Pancreas (tissue), 10 donors: ENCODE data around the gene SLC66A1. TPM values are rescaled to one million over a fixed set of nuclear protein-coding genes. Genes with fewer than 3 reads are reported as not detected.
A peak's percentile ranks its signal among the peaks of the same experiment; 100 is the strongest.
"Not testable (repeated sequence)": the region's sequence is repeated elsewhere in the genome, so short reads cannot be mapped to it uniquely, and the experiment has no call there.

ENCODE experiments used
- ATAC-seq, 4 donors: fragments of 200-7000 bp; cut with Tn5 transposase; one replicate each; pipeline versions ENCODE4 v1.8.0 to v1.9.1; 2020; ENCODE audit warnings: mild to moderate bottlenecking in 4 of 4, moderate library complexity in 4 of 4
- DNase-seq, 6 donors: peaks; one replicate each; pipeline ENCODE4 v3.0.0-alpha.2; 2020
- FAIRE-seq: peaks from 2 replicates; lab custom pipeline; 2012; peaks lifted over from hg19 to GRCh38; lab: Jason Lieb, UNC
- H3K27ac ChIP-seq, 4 donors: fragments of 200-600 bp; sonication (generic); 1 replicate in 3 of 4; 2 replicates in 1 of 4; pipeline versions ENCODE4 v1.5.0 to v1.8.0; 2020
- H3K27me3 ChIP-seq, 4 donors: fragments of 200-600 bp; one replicate each; pipeline ENCODE4 v1.8.0; 2021
- H3K36me3 ChIP-seq, 3 donors: fragments of 200-600 bp; sonication (generic) in 1 of 3; one replicate each; pipeline versions ENCODE4 v1.5.0 to v1.8.0; 2020 to 2021
- H3K4me1 ChIP-seq, 3 donors: fragments of 200-600 bp; one replicate each; pipeline ENCODE4 v1.8.0; 2021
- H3K4me3 ChIP-seq, 4 donors: fragments of 200-600 bp; sonication (generic) in 2 of 4; one replicate each; pipeline versions ENCODE4 v1.5.0 to v1.8.0; 2020 to 2021
- H3K9me3 ChIP-seq, 4 donors: fragments of 200-600 bp; one replicate each; pipeline ENCODE4 v1.8.0; 2021
- CTCF ChIP-seq, 4 donors: fragments of 200-600 bp; sonication (generic) in 3 of 4; IDR thresholded peaks; one replicate each; pipeline versions ENCODE4 v1.5.0 to v1.8.0; 2021; ENCODE audit warnings: antibody characterized with exemption in 4 of 4
- WGBS, 2 donors: extraction: QIAGEN DNeasy Blood & Tissue Kit; methylation state at CpG; one replicate each; pipeline ENCODE4 v1.1.7; 2013; 5-methylcytosine and 5-hydroxymethylcytosine counted together
- intact Hi-C, 3 donors: fragments of 100-400 bp; cut with DNase I; formaldehyde crosslinking; loops; one replicate each; pipeline versions ENCODE4 v1.11.1 to v1.14.2; 2022
- polyA plus RNA-seq, 2 donors: library from polyadenylated mRNA; stranded (reverse); fragments of 200-250 nt; gene quantifications; one replicate each; pipeline ENCODE4 v1.2.3, GENCODE V29; 2013
- total RNA-seq, 6 donors: library from RNA; stranded (reverse); fragmentation: NEBNext Ultra II Directional in 4 of 6; extraction: Animal tissue kit (Norgen Biotek cat#: 25700) in 4 of 6; gene quantifications; one replicate each; pipeline versions ENCODE4 v1.2.1 to v1.2.4, GENCODE V29; 2021 to 2023
- donor health status: healthy with polysubstance abuse.
- donor health status: DM: no; HTN: no; CAD: no; lungs with moderate emphysema.
- donor health status: DM: no; HTN: no; CAD: no.
- donor health status: control.
- donor health status: control.
- donor health status: Bipolar disorder and iron deficiency.
- donor health status: DM: yes; HTN: yes; CAD: no.
- donor health status: DM: no; HTN: no; CAD: no.
- donor health status: DM: no; HTN: no; CAD: no.
- donor health status: DM: yes; HTN: yes; CAD: no.

SLC66A1 gene, protein sequence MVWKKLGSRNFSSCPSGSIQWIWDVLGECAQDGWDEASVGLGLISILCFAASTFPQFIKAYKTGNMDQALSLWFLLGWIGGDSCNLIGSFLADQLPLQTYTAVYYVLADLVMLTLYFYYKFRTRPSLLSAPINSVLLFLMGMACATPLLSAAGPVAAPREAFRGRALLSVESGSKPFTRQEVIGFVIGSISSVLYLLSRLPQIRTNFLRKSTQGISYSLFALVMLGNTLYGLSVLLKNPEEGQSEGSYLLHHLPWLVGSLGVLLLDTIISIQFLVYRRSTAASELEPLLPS
- total RNA-seq (1 to 10 TPM; 6.4 to 9.1 (median 7.7) TPM), polyA plus RNA-seq (10 to 100 TPM; 23.5 to 26.1 TPM)

DNA sequence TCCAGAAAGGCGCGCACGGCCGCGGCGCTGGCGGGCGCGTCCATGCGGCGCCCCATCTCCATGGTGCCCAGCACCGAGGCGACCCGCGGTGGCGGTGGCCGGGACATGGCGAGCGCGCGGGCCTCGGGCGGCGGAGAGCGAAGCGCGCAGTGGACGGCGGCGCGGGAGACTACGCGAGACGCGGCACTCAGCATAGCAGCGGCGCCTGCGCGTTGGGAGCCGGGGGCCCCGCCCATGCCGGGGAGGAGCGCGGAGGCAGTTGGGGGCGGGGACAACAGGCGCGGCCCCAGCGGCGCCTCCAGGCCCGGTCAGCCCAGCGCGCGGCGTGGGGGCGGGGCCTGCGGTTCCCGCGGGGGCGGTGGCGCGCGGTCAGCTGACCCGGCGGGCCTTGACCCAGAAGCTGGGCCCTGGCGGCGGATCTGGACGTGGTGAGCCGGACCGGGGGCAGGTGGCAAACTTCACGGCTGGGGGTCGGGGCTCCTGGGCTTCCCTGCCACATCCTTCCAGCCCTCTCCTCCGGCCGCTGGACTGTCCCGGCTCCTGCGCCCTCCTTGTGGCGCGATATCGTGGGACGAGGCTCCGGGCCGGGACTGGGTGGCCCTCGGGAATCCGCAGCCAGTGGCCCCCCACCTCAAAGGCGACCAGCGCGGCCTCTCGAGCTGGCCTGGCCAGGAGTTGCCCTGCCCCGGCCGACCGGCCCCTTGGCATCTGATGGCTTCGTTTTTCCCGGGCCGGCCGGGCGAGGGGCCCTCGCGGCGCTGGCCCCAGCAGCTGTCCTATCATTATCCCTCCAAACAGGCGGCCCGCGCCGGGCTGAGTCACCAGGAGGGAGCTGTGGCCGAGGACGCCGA is at the start of gene SLC66A1, which contains the start of gene AKR7A2:
TSS of gene SLC66A1 (plus strand) at position 396 of the 851 bp plus-strand sequence. CDS start 5,352 bp downstream, outside the sequence.
TSS of gene AKR7A2 (minus strand) at position 214 of the 851 bp plus-strand sequence. CDS start at position 194, 20 bp downstream.
- Histone ChIP-seq H3K36me3 (peaks cover 0 to 10% (median 4%) of the 10 kb centered on the region in 3 donors), H3K27ac (peak within 1 kb of the TSS; percentile 65 to 83 (median 80)), H3K27me3 (no peaks in the 10 kb centered on the region), H3K9me3 (no peaks in the 10 kb centered on the region), H3K4me3 (peak within 1 kb of the TSS; percentile 81 to 96 (median 92)), H3K4me1 (peaks cover 0 to 13% (median 7%) of the 10 kb centered on the region in 3 donors)
- 0% methylated on average over 58 to 105 of the region's 105 CpGs for WGBS, 2 donors
- DNase-seq = peak; percentile 89 to 98 (median 95)
- FAIRE-seq = no peak
- no peak for TF ChIP-seq CTCF (IDR thresholded peaks at IDR 0.05)
- ATAC-seq = peak; percentile 93 to 95 (median 94)
- intact Hi-C loops = no loop called here

DNA sequence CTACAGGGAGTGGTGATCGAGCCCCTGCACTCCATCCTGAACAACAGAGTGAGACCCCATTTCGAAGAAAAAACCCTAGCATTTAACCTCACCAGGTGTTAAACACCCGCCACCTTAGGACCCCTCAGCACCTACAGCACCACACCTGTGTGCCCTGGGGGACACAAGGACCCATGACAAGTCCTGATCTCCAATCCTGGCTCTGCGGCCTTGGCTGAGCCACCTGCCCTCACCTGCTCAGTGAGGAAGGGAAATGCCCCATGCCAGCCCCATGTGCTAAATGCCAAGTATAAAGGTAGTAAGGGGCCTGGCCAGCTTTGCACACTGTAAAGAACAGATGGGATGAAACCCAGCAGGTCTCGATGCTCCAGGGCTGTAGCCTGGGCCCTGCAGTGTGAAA is 49.4 kb upstream of the SLC66A1 start:
- DNase-seq (no peak), FAIRE-seq (no peak), ATAC-seq (no peak)
- H3K36me3 ChIP-seq = peaks cover 4 to 32% (median 12%) of the 10 kb centered on the region in 3 donors
- H3K4me3 ChIP-seq = no peak overlapping the region
- no peak overlapping the region for H3K27ac ChIP-seq
- H3K4me1 ChIP-seq = no peaks in the 10 kb centered on the region
- WGBS, 2 donors = 86 to 87% methylated on average over 5 of the region's 5 CpGs
- H3K9me3 ChIP-seq = no peaks in the 10 kb centered on the region
- no peaks in the 10 kb centered on the region for H3K27me3 ChIP-seq
- intact Hi-C loops = no loop called here
- TF ChIP-seq CTCF (IDR thresholded peaks at IDR 0.05) = no peak

DNA sequence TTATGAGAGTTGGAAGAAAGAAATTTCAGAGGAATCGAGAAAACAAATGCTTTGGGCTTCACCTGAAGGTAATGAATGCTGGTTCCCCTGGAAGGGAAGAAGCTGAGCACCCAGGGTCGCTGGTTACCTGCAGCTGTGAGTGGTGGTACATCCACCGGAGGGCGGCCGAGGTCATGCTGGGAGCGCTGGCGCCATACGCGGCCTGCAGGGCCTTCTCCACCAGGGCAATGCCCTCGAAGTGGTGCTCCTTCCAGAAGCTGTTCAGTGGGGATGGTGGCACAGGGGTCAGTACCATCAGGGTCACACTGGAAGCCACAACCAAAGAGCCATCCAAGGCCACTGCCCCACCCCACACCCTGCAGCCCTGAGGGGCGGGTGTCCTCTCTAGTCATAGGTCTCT is 43.7 kb upstream of the SLC66A1 start:
- no peaks in the 10 kb centered on the region for H3K9me3 ChIP-seq
- ATAC-seq (no peak), DNase-seq (peak in 1 of 6 donors; percentile 29), FAIRE-seq (no peak)
- intact Hi-C loops = no loop called here
- TF ChIP-seq CTCF (IDR thresholded peaks at IDR 0.05) = no peak
- H3K27ac ChIP-seq = no peak overlapping the region
- no peaks in the 10 kb centered on the region for H3K27me3 ChIP-seq
- peaks cover 0 to 4% (median 0%) of the 10 kb centered on the region in 3 donors for H3K36me3 ChIP-seq
- peaks cover 0 to 10% (median 7%) of the 10 kb centered on the region in 3 donors for H3K4me1 ChIP-seq
- no peak overlapping the region for H3K4me3 ChIP-seq
- WGBS, 2 donors = 90 to 93% methylated on average over 11 of the region's 11 CpGs

GRCh38 chr1:19269427-19270342 is 42.4 kb upstream of the SLC66A1 start:
- WGBS, 2 donors = 59 to 64% methylated on average over 7 to 9 of the region's 9 CpGs
- H3K9me3 ChIP-seq, H3K36me3 ChIP-seq, H3K4me1 ChIP-seq, DNase-seq, H3K27me3 ChIP-seq, H3K4me3 ChIP-seq, FAIRE-seq, intact Hi-C loops: not testable (repeated sequence)
- H3K27ac ChIP-seq = peak overlapping the region in 2 of 4 donors; percentile 68 to 76
- peak; percentile 81 to 87 (median 86) for ATAC-seq

GRCh38 chr1:19270343-19270730 is 41.8 kb upstream of the SLC66A1 start:
- 66 to 75% methylated on average over 6 of the region's 6 CpGs for WGBS, 2 donors
- intact Hi-C loops, DNase-seq, H3K9me3 ChIP-seq, H3K27me3 ChIP-seq, H3K4me3 ChIP-seq, H3K36me3 ChIP-seq, FAIRE-seq, H3K4me1 ChIP-seq: not testable (repeated sequence)
- ATAC-seq = peak; percentile 5 to 26 (median 18)
- peak overlapping the region in 2 of 4 donors; percentile 68 to 76 for H3K27ac ChIP-seq
